Embryonic facial prominence (tissue), 1 donor: Measurements from ENCODE around the gene AGXT2.
"Not testable (repeated sequence)": the region's sequence is repeated elsewhere in the genome, so short reads cannot be mapped to it uniquely, and the experiment has no call there.

ENCODE experiments used
- DNase-seq: peaks from one replicate; pipeline ENCODE4 v3.0.0-alpha.2; 2016; ENCODE audit errors: extremely low spot score

AGXT2 gene

GRCh38 chr5:35012796-35013195 lies 35.0 kb downstream of the AGXT2 start:
- no peak for DNase-seq

GRCh38 chr5:35012365-35012764 lies 35.4 kb downstream of the AGXT2 start:
- DNase-seq, result no peak

- DNase-seq, result no peak
Observed at GRCh38 chr5:35010676-35011075, 37.1 kb downstream of the AGXT2 start.

- no peak for DNase-seq
Observed at GRCh38 chr5:35009657-35010056, 38.1 kb downstream of the AGXT2 start.

- DNase-seq, result no peak
Observed at GRCh38 chr5:35009019-35009418, 38.7 kb downstream of the AGXT2 start.

GRCh38 chr5:35004771-35005170 lies 43.0 kb downstream of the AGXT2 start:
- no peak for DNase-seq

GRCh38 chr5:35004200-35004599 lies 43.5 kb downstream of the AGXT2 start:
- DNase-seq, result no peak

GRCh38 chr5:35003018-35003957 lies 44.5 kb downstream of the AGXT2 start:
- DNase-seq, result no peak

GRCh38 chr5:35002459-35002858 lies 45.3 kb downstream of the AGXT2 start:
- no peak for DNase-seq

GRCh38 chr5:35001842-35002241 lies 45.9 kb downstream of the AGXT2 start:
- no peak for DNase-seq

GRCh38 chr5:34998058-34998789 lies 49.5 kb downstream of the AGXT2 start:
- DNase-seq, result no peak

- DNase-seq, result no peak
Observed at GRCh38 chr5:34996261-34996660, 51.5 kb downstream of the AGXT2 start.

- no peak for DNase-seq
Observed at GRCh38 chr5:34993951-34994350, 53.8 kb downstream of the AGXT2 start.

- DNase-seq, result no peak
Observed at GRCh38 chr5:34991486-34992238, 56.1 kb downstream of the AGXT2 start.

GRCh38 chr5:34986965-34987364 lies 60.8 kb downstream of the AGXT2 start:
- no peak for DNase-seq

GRCh38 chr5:34982823-34983222 lies 64.9 kb downstream of the AGXT2 start:
- DNase-seq, result no peak

GRCh38 chr5:34978681-34979080 lies 69.1 kb downstream of the AGXT2 start:
- DNase-seq, result no peak

- DNase-seq, result no peak
Observed at GRCh38 chr5:34977934-34978613, 69.7 kb downstream of the AGXT2 start.

- DNase-seq, result no peak
Observed at GRCh38 chr5:34976347-34976746, 71.4 kb downstream of the AGXT2 start.

GRCh38 chr5:34971655-34972054 lies 76.1 kb downstream of the AGXT2 start:
- not testable (repeated sequence) for DNase-seq

- no peak for DNase-seq
Observed at GRCh38 chr5:34970552-34970951, 77.2 kb downstream of the AGXT2 start.

- no peak for DNase-seq
Observed at GRCh38 chr5:34968258-34968657, 79.5 kb downstream of the AGXT2 start.
